ENCODE measurements around the gene SPG7. TPM values are rescaled to one million over a fixed set of nuclear protein-coding genes. Genes with fewer than 3 reads are reported as not detected.

SPG7 gene
- total RNA-seq, 1 experiment from 2014 or later = 119 TPM

DNA sequence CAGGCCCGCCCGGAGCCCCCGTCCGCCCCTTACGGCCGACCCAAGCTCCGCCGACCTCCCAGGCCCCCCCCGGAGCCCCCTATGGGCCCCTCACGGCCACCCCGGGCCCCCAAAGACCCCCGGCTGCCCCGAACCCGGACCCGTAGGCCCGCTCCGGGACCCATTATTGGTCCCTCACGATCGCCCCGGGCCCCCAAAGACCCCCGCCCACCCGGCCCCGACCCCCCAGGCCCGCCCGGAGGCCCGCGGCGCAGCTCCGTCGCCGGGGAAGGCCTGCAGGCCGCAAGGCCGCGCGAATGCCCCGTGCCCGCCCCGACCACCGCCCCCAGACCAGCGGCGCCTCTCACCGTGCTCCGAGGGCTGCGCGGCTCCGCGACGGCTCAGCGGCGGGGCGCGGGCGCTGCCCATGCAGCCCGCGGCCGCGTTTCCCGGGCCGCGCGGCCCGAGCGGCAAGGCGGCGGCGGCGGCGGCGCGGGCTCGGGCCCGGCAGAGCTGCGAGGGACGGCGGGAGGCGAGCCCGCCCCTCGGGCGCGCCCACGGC, 18.2 kb upstream of the SPG7 start:
- no peak overlapping the region for H3K4me2 ChIP-seq (ENCODE audit: insufficient read depth, insufficient read length, low read length)
- no peak overlapping the region for H4K5ac ChIP-seq (ENCODE audit: insufficient read length, low read depth, low read length)
- H3K27ac Mint-ChIP-seq = no peak overlapping the region

More for the DNA sequence above, 18.2 kb upstream of the SPG7 start:
- Histone ChIP-seq H4K8ac (replicated peaks; ENCODE audit: insufficient read length, low read depth, low read length) (no peak overlapping the region), H4K91ac (ENCODE audit: insufficient read length, low read depth, low read length) (no peak overlapping the region), H2BK20ac (ENCODE audit: low read depth, low read length, poor library complexity, severe bottlenecking) (no peak overlapping the region), H2BK12ac (ENCODE audit: insufficient read length, low read depth, low read length) (no peak overlapping the region), H3K23me2 (ENCODE audit: insufficient read length, low read depth, low read length, poor library complexity, severe bottlenecking) (peaks cover 8% of the 10 kb centered on the region), H3K27ac (ENCODE audit: insufficient read length, low read depth, low read length) (no peak overlapping the region), H2AFZ (ENCODE audit: low read length) (no peak overlapping the region), H3K9me3 (ENCODE audit: control insufficient read depth, low read depth, low read length) (no peaks in the 10 kb centered on the region), H3K23ac (ENCODE audit: insufficient read length, low read depth, low read length) (no peak overlapping the region), H2BK5ac (ENCODE audit: insufficient read length, low read length) (no peak overlapping the region), H3K79me1 (ENCODE audit: insufficient read depth, low read depth, low read length, poor library complexity, severe bottlenecking) (peaks cover 5% of the 10 kb centered on the region), H2BK15ac (ENCODE audit: low read depth, low read length) (no peak overlapping the region), H3K79me2 (ENCODE audit: insufficient read depth, low read length) (peaks cover 42% of the 10 kb centered on the region), H3K4ac (ENCODE audit: low read depth, low read length) (no peak overlapping the region), H3T11ph (ENCODE audit: low read length) (no peak overlapping the region), H3K27me3 (ENCODE audit: insufficient read depth, low read length) (no peaks in the 10 kb centered on the region), H2AK5ac (ENCODE audit: insufficient read length, low read length) (no peak overlapping the region), H3K9ac (ENCODE audit: extremely low read depth, insufficient read length, low read length) (peak overlapping the region; percentile 60), H3K18ac (ENCODE audit: insufficient read length, low read depth, low read length) (no peak overlapping the region), H3K56ac (ENCODE audit: insufficient read length, low read depth, low read length) (no peak overlapping the region), H3K14ac (ENCODE audit: insufficient read depth, low read length) (peak overlapping the region; percentile 83; the same call in 1 of the 2 replicates), H4K20me1 (ENCODE audit: control insufficient read depth, insufficient read depth, insufficient read length) (no peaks in the 10 kb centered on the region), H3K4me1 (ENCODE audit: insufficient read depth, low read length) (peaks cover 3% of the 10 kb centered on the region; the same call in 1 of the 2 replicates), H2BK120ac (ENCODE audit: low read depth, low read length, poor library complexity, severe bottlenecking) (no peak overlapping the region)
- H3K9me3 Mint-ChIP-seq = peaks cover 0 to 4% of the 10 kb centered on the region in 2 experiments; a peak in 1 of 5 replicates
- no peaks in the 10 kb centered on the region for H3K27me3 Mint-ChIP-seq (ENCODE audit: low read depth)
- H3K4me3 Mint-ChIP-seq = peak overlapping the region; percentile 49 to 55; a peak in 2 of 5 replicates
- no peak for TF ChIP-seq CTCF (conservative IDR thresholded peaks at IDR 0.05)
- H3K36me3 Mint-ChIP-seq (ENCODE audit: insufficient read depth in 1 of 3, low read depth in 3 of 3) = peaks cover 0 to 10% (median 8%) of the 10 kb centered on the region in 3 experiments; a peak in 6 of 7 replicates
- H3K4me1 Mint-ChIP-seq = peaks cover 41 to 43% of the 10 kb centered on the region in 2 experiments
- no peak for DNase-seq
- no CpG with 5 or more reads among the region's 81 CpGs for WGBS (ENCODE audit: extremely low coverage, insufficient read length, low lambda C conversion rate)
